ENCODE measurements around the gene CUL4A.

The CUL4A gene

GRCh38 chr13:113202912-113203311 is 6.5 kb upstream of the CUL4A start:
- Histone ChIP-seq H3K9ac (ENCODE audit: low read length) (no peak overlapping the region), H2AFZ (ENCODE audit: low read length) (no peak overlapping the region), H3K4me1 (ENCODE audit: low read length) (peaks cover 14% of the 10 kb centered on the region), H3K36me3 (replicated peaks; ENCODE audit: insufficient read depth, low read length) (peaks cover 5% of the 10 kb centered on the region; the same call in 1 of the 2 replicates), H3K27ac (ENCODE audit: low read length) (no peak overlapping the region), H4K20me1 (ENCODE audit: insufficient read depth, low read length) (peaks cover 4% of the 10 kb centered on the region; the same call in 1 of the 2 replicates), H3K9me2 (replicated peaks; ENCODE audit: insufficient read depth, low read length) (no peaks in the 10 kb centered on the region), H3K79me2 (ENCODE audit: low read length) (peaks cover 91% of the 10 kb centered on the region), H3F3A (ENCODE audit: insufficient read depth, low read length) (no peaks in the 10 kb centered on the region), H3K4me2 (ENCODE audit: low read depth, low read length) (no peak overlapping the region), H3K4me3 (ENCODE audit: low read length) (no peak overlapping the region), H3K27me3 (replicated peaks; ENCODE audit: insufficient read depth, low read length) (no peaks in the 10 kb centered on the region), H3K9me3 (replicated peaks; ENCODE audit: insufficient read depth, low read length) (no peaks in the 10 kb centered on the region)
- no peak for DNase-seq
- TF ChIP-seq CTCF (IDR thresholded peaks at IDR 0.05; ENCODE audit: low read length) (no peak), EZH2 (optimal IDR thresholded peaks at IDR 0.05; ENCODE audit: low read depth, low read length) (no peak), EZH2phosphoT487 (IDR thresholded peaks at IDR 0.05; ENCODE audit: low read length) (no peak)

- H3K27ac ChIP-seq (ENCODE audit: low read length): no peak overlapping the region
- H3K9me3 ChIP-seq (replicated peaks; ENCODE audit: insufficient read depth, low read length): no peaks in the 10 kb centered on the region
- H3K27me3 ChIP-seq (replicated peaks; ENCODE audit: insufficient read depth, low read length): no peaks in the 10 kb centered on the region
- TF ChIP-seq EZH2 (optimal IDR thresholded peaks at IDR 0.05; ENCODE audit: low read depth, low read length): no peak
- no peak for TF ChIP-seq EZH2phosphoT487 (IDR thresholded peaks at IDR 0.05; ENCODE audit: low read length)
- no peak for TF ChIP-seq CTCF (IDR thresholded peaks at IDR 0.05; ENCODE audit: low read length)
- H2AFZ ChIP-seq (ENCODE audit: low read length): no peak overlapping the region
- peaks cover 14% of the 10 kb centered on the region for H3K4me1 ChIP-seq (ENCODE audit: low read length)
- no peaks in the 10 kb centered on the region for H3K9me2 ChIP-seq (replicated peaks; ENCODE audit: insufficient read depth, low read length)
- peaks cover 5% of the 10 kb centered on the region; the same call in 1 of the 2 replicates for H3K36me3 ChIP-seq (replicated peaks; ENCODE audit: insufficient read depth, low read length)
- no peak overlapping the region for H3K9ac ChIP-seq (ENCODE audit: low read length)
- no peak for DNase-seq
- H3K4me2 ChIP-seq (ENCODE audit: low read depth, low read length): no peak overlapping the region
- H4K20me1 ChIP-seq (ENCODE audit: insufficient read depth, low read length): peaks cover 4% of the 10 kb centered on the region; the same call in 1 of the 2 replicates
- H3F3A ChIP-seq (ENCODE audit: insufficient read depth, low read length): no peaks in the 10 kb centered on the region
- H3K4me3 ChIP-seq (ENCODE audit: low read length): no peak overlapping the region
- H3K79me2 ChIP-seq (ENCODE audit: low read length): peaks cover 95% of the 10 kb centered on the region
Observed at GRCh38 chr13:113203507-113204377, 5.7 kb upstream of the CUL4A start.

GRCh38 chr13:113204378-113204734 is 5.1 kb upstream of the CUL4A start:
- Histone ChIP-seq H3K9me2 (replicated peaks; ENCODE audit: insufficient read depth, low read length) (no peaks in the 10 kb centered on the region), H3F3A (ENCODE audit: insufficient read depth, low read length) (no peaks in the 10 kb centered on the region), H3K9me3 (replicated peaks; ENCODE audit: insufficient read depth, low read length) (no peaks in the 10 kb centered on the region), H3K27ac (ENCODE audit: low read length) (no peak overlapping the region), H3K79me2 (ENCODE audit: low read length) (peaks cover 89% of the 10 kb centered on the region), H3K9ac (ENCODE audit: low read length) (no peak overlapping the region), H4K20me1 (ENCODE audit: insufficient read depth, low read length) (peaks cover 4% of the 10 kb centered on the region; the same call in 1 of the 2 replicates), H3K4me3 (ENCODE audit: low read length) (no peak overlapping the region), H3K27me3 (replicated peaks; ENCODE audit: insufficient read depth, low read length) (no peaks in the 10 kb centered on the region), H2AFZ (ENCODE audit: low read length) (no peak overlapping the region), H3K4me2 (ENCODE audit: low read depth, low read length) (no peak overlapping the region), H3K36me3 (replicated peaks; ENCODE audit: insufficient read depth, low read length) (peaks cover 5% of the 10 kb centered on the region; the same call in 1 of the 2 replicates), H3K4me1 (ENCODE audit: low read length) (peaks cover 14% of the 10 kb centered on the region)
- DNase-seq: no peak
- no peak for TF ChIP-seq EZH2 (optimal IDR thresholded peaks at IDR 0.05; ENCODE audit: low read depth, low read length)
- no peak for TF ChIP-seq EZH2phosphoT487 (IDR thresholded peaks at IDR 0.05; ENCODE audit: low read length)
- no peak for TF ChIP-seq CTCF (IDR thresholded peaks at IDR 0.05; ENCODE audit: low read length)

All from MM.1S (cell line).